Peyer's patch (tissue), 4 donors: Measurements from ENCODE around the gene KRTAP5-7.

ENCODE experiments used
- CTCF ChIP-seq, 6 experiments: fragments of 450-650 bp in 4 of 6; fragments of 200-600 bp in 2 of 6; sonication (generic) in 1 of 6; IDR thresholded peaks; one replicate each; pipeline ENCODE4 v1.5.1; 2017 to 2019; ENCODE audit warnings: antibody characterized with exemption in 6 of 6, mild to moderate bottlenecking in 3 of 6, moderate library complexity in 1 of 6
- POLR2A ChIP-seq, 2 donors: fragments of 450-650 bp; IDR thresholded peaks; one replicate each; pipeline ENCODE4 v1.5.1; 2017; ENCODE audit warnings: antibody characterized with exemption in 2 of 2, mild to moderate bottlenecking in 2 of 2, moderate library complexity in 2 of 2

DNA sequence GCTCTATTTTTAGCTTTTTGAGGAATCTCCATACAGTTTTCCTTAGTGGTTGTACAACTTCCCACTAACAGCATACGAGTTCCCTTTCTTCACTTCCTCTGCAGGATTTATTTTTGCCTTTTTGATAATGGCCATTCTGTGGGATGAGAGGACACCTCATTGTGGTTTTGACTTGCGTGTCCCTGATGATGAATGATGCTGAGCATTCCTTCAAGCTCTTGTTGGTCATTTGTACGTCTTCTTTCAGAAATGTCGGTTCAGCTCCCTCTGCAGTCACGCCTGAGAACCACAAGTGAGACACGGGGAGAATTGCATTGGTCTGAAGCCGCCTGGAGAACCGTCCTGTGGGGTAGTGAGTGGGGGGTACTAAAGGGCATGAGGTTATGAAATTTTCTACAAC lies 36.3 kb downstream of the KRTAP5-7 start:
- TF ChIP-seq CTCF (IDR thresholded peaks at IDR 0.05) (peak in 3 of 6 experiments; percentile 7 to 27 (median 15)), POLR2A (IDR thresholded peaks at IDR 0.05) (no peak)
